Endodermal cell (in vitro differentiated cells): ENCODE results near the gene PHF21B. TPM values are rescaled to one million over a fixed set of nuclear protein-coding genes. Genes with fewer than 3 reads are reported as not detected.

ENCODE experiments used
- DNase-seq: peaks from one replicate; pipeline ENCODE4 v3.0.0-alpha.2; 2017
- H3K27ac ChIP-seq: 2 replicates; pipeline ENCODE4 v1.5.1; 2013; ENCODE audit warnings: mild to moderate bottlenecking, low read depth, low read length, moderate library complexity
- H3K27me3 ChIP-seq: 2 replicates; pipeline ENCODE4 v1.6.1; 2013; ENCODE audit warnings: mild to moderate bottlenecking, low read length, moderate library complexity; ENCODE audit not compliant: insufficient read depth, control insufficient read depth, poor library complexity, severe bottlenecking
- H3K36me3 ChIP-seq: 2 replicates; pipeline ENCODE4 v1.7.0; 2013; ENCODE audit warnings: mild to moderate bottlenecking, low read length, moderate library complexity; ENCODE audit not compliant: control insufficient read depth, insufficient read depth
- H3K4me1 ChIP-seq: one replicate; pipeline ENCODE4 v1.7.0; 2013; ENCODE audit warnings: low read length; ENCODE audit not compliant: control insufficient read depth, insufficient read depth
- H3K4me3 ChIP-seq: 2 replicates; pipeline ENCODE4 v1.5.1; 2013; ENCODE audit warnings: mild to moderate bottlenecking, low read length, moderate library complexity
- H3K9ac ChIP-seq: 2 replicates; pipeline ENCODE4 v1.6.1; 2013; ENCODE audit warnings: mild to moderate bottlenecking, low read length, moderate library complexity; ENCODE audit not compliant: poor library complexity, severe bottlenecking; ENCODE audit errors: extremely low read depth
- H3K9me3 ChIP-seq: 2 replicates; pipeline ENCODE4 v1.6.1; 2013; ENCODE audit warnings: mild to moderate bottlenecking, low read length, moderate library complexity; ENCODE audit not compliant: control insufficient read depth
- H3K27ac Mint-ChIP-seq: 2 replicates; pipeline ENCODE4 v1.8.0; 2020; ENCODE audit warnings: mixed read lengths
- H3K27me3 Mint-ChIP-seq: 2 replicates; pipeline ENCODE4 v1.8.0; 2021; ENCODE audit warnings: mild to moderate bottlenecking, mixed read lengths; ENCODE audit not compliant: insufficient read depth
- H3K36me3 Mint-ChIP-seq: 2 replicates; pipeline ENCODE4 v1.8.0; 2020; ENCODE audit warnings: low read depth, mixed read lengths
- H3K4me1 Mint-ChIP-seq: 2 replicates; pipeline ENCODE4 v1.8.0; 2020; ENCODE audit warnings: mixed read lengths
- H3K4me3 Mint-ChIP-seq: 2 replicates; pipeline ENCODE4 v1.8.0; 2020; ENCODE audit warnings: mild to moderate bottlenecking, moderate library complexity, mixed read lengths
- H3K9me3 Mint-ChIP-seq: 2 replicates; pipeline ENCODE4 v1.8.0; 2020; ENCODE audit warnings: mild to moderate bottlenecking, mixed read lengths
- WGBS, 2 experiments: methylation state at CpG; one replicate each; pipeline versions ENCODE4 v1.1.5 to v1.1.7; 2013; ENCODE audit warnings: missing lambda C conversion rate in 2 of 2, mixed read lengths in 1 of 2; ENCODE audit not compliant: insufficient coverage in 1 of 2, insufficient read length in 1 of 2; 5-methylcytosine and 5-hydroxymethylcytosine counted together
- total RNA-seq, 2 donors: library from RNA; stranded (reverse); fragmentation: NEBNext Ultra II Directional in 1 of 2; extraction: Animal tissue kit (Norgen Biotek cat#: 25700) in 1 of 2; gene quantifications; 2 replicates in 1 of 2; 3 replicates in 1 of 2; pipeline ENCODE4 v1.2.1, GENCODE V29; 2021
- TF ChIP-seq, protein P1 (sequence below): fragments of 200-600 bp; sonication (generic); conservative IDR thresholded peaks from 2 replicates; pipeline ENCODE4 v1.5.0; 2021; ENCODE audit warnings: antibody characterized with exemption, mild to moderate bottlenecking

The PHF21B gene
- total RNA-seq, 2 donors from 2014 or later: 57.5 to 69.2 TPM

GRCh38 chr22:44917372-44918165 is 92.2 kb downstream of the PHF21B start:
- H3K9me3 ChIP-seq: peaks cover 12% of the 10 kb centered on the region
- peak; percentile 24 for DNase-seq
- peak overlapping the region; percentile 24 for H3K27ac ChIP-seq
- Mint-ChIP-seq H3K9me3 (peaks cover 9% of the 10 kb centered on the region), H3K27ac (peak overlapping the region; percentile 64), H3K4me3 (no peak overlapping the region), H3K36me3 (peaks cover 44% of the 10 kb centered on the region), H3K4me1 (no peaks in the 10 kb centered on the region), H3K27me3 (no peaks in the 10 kb centered on the region)
- H3K36me3 ChIP-seq: peaks cover 39% of the 10 kb centered on the region
- H3K27me3 ChIP-seq: no peaks in the 10 kb centered on the region
- TF ChIP-seq, protein P1, sequence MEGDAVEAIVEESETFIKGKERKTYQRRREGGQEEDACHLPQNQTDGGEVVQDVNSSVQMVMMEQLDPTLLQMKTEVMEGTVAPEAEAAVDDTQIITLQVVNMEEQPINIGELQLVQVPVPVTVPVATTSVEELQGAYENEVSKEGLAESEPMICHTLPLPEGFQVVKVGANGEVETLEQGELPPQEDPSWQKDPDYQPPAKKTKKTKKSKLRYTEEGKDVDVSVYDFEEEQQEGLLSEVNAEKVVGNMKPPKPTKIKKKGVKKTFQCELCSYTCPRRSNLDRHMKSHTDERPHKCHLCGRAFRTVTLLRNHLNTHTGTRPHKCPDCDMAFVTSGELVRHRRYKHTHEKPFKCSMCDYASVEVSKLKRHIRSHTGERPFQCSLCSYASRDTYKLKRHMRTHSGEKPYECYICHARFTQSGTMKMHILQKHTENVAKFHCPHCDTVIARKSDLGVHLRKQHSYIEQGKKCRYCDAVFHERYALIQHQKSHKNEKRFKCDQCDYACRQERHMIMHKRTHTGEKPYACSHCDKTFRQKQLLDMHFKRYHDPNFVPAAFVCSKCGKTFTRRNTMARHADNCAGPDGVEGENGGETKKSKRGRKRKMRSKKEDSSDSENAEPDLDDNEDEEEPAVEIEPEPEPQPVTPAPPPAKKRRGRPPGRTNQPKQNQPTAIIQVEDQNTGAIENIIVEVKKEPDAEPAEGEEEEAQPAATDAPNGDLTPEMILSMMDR: no peak
- no peaks in the 10 kb centered on the region for H3K4me1 ChIP-seq
- H3K9ac ChIP-seq: no peak overlapping the region
- no peak overlapping the region for H3K4me3 ChIP-seq
- 89% methylated on average over 16 to 19 of the region's 19 CpGs for WGBS, 2 experiments

GRCh38 chr22:44916281-44917231 is 93.2 kb downstream of the PHF21B start:
- peaks cover 49% of the 10 kb centered on the region for H3K36me3 ChIP-seq
- peaks cover 22% of the 10 kb centered on the region for H3K9me3 ChIP-seq
- no peak overlapping the region for H3K27ac ChIP-seq
- no peak overlapping the region for H3K4me3 ChIP-seq
- Mint-ChIP-seq H3K27me3 (no peaks in the 10 kb centered on the region), H3K27ac (no peak overlapping the region), H3K4me3 (no peak overlapping the region), H3K9me3 (peaks cover 19% of the 10 kb centered on the region), H3K4me1 (no peaks in the 10 kb centered on the region), H3K36me3 (peaks cover 50% of the 10 kb centered on the region)
- DNase-seq: peak; percentile 32
- H3K4me1 ChIP-seq: no peaks in the 10 kb centered on the region
- TF ChIP-seq, protein P1: no peak
- no peaks in the 10 kb centered on the region for H3K27me3 ChIP-seq
- no peak overlapping the region for H3K9ac ChIP-seq
- 92 to 98% methylated on average over 17 to 46 of the region's 46 CpGs for WGBS, 2 experiments

DNA sequence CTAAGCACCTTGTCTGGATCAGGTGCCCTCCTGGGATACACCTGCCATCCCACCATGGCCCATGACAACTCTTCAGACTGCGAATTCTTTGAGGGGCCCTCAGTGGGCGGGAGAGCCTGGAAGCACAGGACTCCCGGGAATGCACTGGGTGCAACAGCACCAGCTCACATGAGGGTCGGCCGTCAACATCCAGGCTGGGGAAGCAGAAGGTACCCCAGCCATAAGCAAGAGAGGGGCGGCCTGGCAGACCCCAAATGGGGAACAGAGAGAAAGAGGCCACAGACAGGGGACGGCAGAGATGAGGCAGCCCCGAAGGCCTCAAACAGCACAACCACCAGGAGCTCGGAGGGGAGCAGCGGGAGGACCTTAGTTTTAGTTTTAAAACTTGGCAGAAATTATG is 94.4 kb downstream of the PHF21B start:
- no peak overlapping the region for H3K4me3 Mint-ChIP-seq
- Histone ChIP-seq H3K27ac (no peak overlapping the region), H3K4me1 (no peaks in the 10 kb centered on the region), H3K9me3 (peaks cover 33% of the 10 kb centered on the region), H3K36me3 (peaks cover 56% of the 10 kb centered on the region), H3K9ac (no peak overlapping the region), H3K27me3 (no peaks in the 10 kb centered on the region), H3K4me3 (no peak overlapping the region)
- no peaks in the 10 kb centered on the region for H3K27me3 Mint-ChIP-seq
- peak overlapping the region; percentile 61 for H3K27ac Mint-ChIP-seq
- H3K9me3 Mint-ChIP-seq: peaks cover 30% of the 10 kb centered on the region
- H3K4me1 Mint-ChIP-seq: no peaks in the 10 kb centered on the region
- peak; percentile 27 for DNase-seq
- whole genome bisulfite sequencing, 2 experiments: 84 to 95% methylated on average over 3 to 10 of the region's 10 CpGs
- TF ChIP-seq, protein P1: no peak
- H3K36me3 Mint-ChIP-seq: peaks cover 55% of the 10 kb centered on the region
